GM12801 (cell line): Measurements from ENCODE around the gene PCDHGB4.

Experiments used
- CTCF ChIP-seq: IDR thresholded peaks from one replicate; pipeline ENCODE4 v1.5.1; 2011; ENCODE audit warnings: control low read depth; ENCODE audit not compliant: insufficient read length; ENCODE audit errors: extremely low read depth

PCDHGB4 gene

GRCh38 chr5:141373673-141374317 lies 13.7 kb upstream of the PCDHGB4 start, which contains the start of gene PCDHGA6:
Gene PCDHGA6 (plus strand): TSS chr5:141373891. CDS start chr5:141374084, 193 bp downstream.
- no peak for TF ChIP-seq CTCF

GRCh38 chr5:141374627-141375026 lies 12.9 kb upstream of the PCDHGB4 start:
- TF ChIP-seq CTCF, result no peak

- TF ChIP-seq CTCF, result no peak
Measured at GRCh38 chr5:141382469-141383294, 4.8 kb upstream of the PCDHGB4 start, which contains the start of gene PCDHGA7. Gene PCDHGA7 (plus strand): TSS chr5:141382742. CDS start chr5:141382900, 158 bp downstream.

GRCh38 chr5:141383345-141383744 lies 4.2 kb upstream of the PCDHGB4 start:
- TF ChIP-seq CTCF, result no peak

- TF ChIP-seq CTCF, result no peak
Measured at GRCh38 chr5:141384471-141385267, 2.8 kb upstream of the PCDHGB4 start.

- no peak for TF ChIP-seq CTCF
Measured at GRCh38 chr5:141388661-141389060, 1.2 kb downstream of the PCDHGB4 start.
